Ovary (tissue), 3 donors: ENCODE results near the gene ZNF891.

Source experiments
- EP300 ChIP-seq: sonication (generic); formaldehyde crosslinking; IDR thresholded peaks from one replicate; pipeline ENCODE4 v1.6.1; 2017; ENCODE audit warnings: antibody characterized with exemption
- POLR2A ChIP-seq: fragments of 450-650 bp; IDR thresholded peaks from one replicate; pipeline ENCODE4 v1.6.1; 2017; ENCODE audit warnings: antibody characterized with exemption, mild to moderate bottlenecking, moderate library complexity
- TF ChIP-seq, protein P1 (sequence below), 3 donors: fragments of 450-650 bp in 2 of 3; fragments of 200-600 bp in 1 of 3; IDR thresholded peaks; one replicate each; pipeline versions ENCODE4 v1.5.1 to v1.8.0; 2016 to 2022; ENCODE audit warnings: antibody characterized with exemption in 3 of 3, mild to moderate bottlenecking in 1 of 3
- donor health status: DM: no; HTN: no; CAD: no.

DNA sequence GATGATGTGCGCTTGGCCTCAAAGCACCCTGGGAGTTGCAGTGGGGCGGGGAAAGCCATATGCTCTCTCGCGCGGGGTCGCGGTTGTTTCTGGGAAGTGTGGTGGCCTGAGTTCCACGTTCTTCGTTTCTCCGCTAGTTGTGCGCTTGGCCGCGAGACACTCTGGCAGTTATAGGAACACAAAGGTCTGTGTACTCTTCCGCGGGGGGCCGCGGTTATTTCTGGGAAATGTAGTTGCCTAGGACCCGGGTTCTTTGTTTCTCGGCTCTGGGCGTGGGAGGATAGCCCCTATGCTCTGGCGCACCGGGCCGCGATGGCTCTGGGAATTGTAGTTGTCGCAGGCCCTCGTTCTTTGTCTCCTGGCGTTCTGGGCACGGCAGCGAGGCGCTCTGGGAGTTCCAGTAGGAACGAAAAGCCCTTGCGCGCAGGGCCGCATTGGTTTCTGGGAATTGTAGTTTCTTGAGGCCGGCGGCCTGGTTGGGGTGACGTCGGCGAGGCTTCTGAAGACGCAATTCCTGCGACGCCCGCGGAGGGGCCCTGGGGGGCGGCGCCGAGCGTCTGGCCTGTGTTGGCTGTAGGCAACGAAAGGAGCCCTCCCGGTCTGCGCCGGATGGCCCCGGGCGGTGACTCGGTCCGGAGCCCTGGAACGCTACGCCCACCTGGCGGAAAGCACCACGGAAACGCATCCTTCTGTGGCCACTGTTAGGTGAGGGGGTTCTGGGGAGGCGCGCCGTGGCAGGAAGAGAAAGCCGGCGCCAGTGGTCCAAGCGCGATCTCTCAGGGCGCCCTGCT, 49.5 kb downstream of the ZNF891 start, which contains the start of gene ZNF140:
- TF ChIP-seq, protein P1, sequence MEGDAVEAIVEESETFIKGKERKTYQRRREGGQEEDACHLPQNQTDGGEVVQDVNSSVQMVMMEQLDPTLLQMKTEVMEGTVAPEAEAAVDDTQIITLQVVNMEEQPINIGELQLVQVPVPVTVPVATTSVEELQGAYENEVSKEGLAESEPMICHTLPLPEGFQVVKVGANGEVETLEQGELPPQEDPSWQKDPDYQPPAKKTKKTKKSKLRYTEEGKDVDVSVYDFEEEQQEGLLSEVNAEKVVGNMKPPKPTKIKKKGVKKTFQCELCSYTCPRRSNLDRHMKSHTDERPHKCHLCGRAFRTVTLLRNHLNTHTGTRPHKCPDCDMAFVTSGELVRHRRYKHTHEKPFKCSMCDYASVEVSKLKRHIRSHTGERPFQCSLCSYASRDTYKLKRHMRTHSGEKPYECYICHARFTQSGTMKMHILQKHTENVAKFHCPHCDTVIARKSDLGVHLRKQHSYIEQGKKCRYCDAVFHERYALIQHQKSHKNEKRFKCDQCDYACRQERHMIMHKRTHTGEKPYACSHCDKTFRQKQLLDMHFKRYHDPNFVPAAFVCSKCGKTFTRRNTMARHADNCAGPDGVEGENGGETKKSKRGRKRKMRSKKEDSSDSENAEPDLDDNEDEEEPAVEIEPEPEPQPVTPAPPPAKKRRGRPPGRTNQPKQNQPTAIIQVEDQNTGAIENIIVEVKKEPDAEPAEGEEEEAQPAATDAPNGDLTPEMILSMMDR (IDR thresholded peaks at IDR 0.05), result peak in 2 of 3 donors; percentile 50 to 57
- TF ChIP-seq EP300, result peak; percentile 19
- TF ChIP-seq POLR2A, result peak; percentile 74
